Mesenchymal stem cell (in vitro differentiated cells and primary cell): ENCODE results near the gene HORMAD2.

ENCODE experiments used
- DNase-seq: peaks from one replicate; pipeline ENCODE4 v3.0.0-alpha.2; 2013
- H2AFZ ChIP-seq: one replicate; pipeline ENCODE4 v1.6.1; 2013; ENCODE audit warnings: low read depth, mild to moderate bottlenecking, control low read depth, inconsistent platforms, low read length, moderate library complexity
- H2AK5ac ChIP-seq: 2 replicates; pipeline ENCODE4 v1.6.1; 2013; ENCODE audit warnings: low read length, moderate library complexity, mild to moderate bottlenecking, inconsistent platforms; ENCODE audit not compliant: severe bottlenecking
- H2BK120ac ChIP-seq: one replicate; pipeline ENCODE4 v1.6.1; 2013; ENCODE audit warnings: low read depth, mild to moderate bottlenecking, inconsistent platforms, low read length, moderate library complexity
- H2BK12ac ChIP-seq, 2 experiments: one replicate each; pipeline ENCODE4 v1.6.1; 2013; ENCODE audit warnings: inconsistent platforms in 2 of 2, low read length in 2 of 2, mild to moderate bottlenecking in 2 of 2, moderate library complexity in 2 of 2, control low read depth in 1 of 2
- H2BK15ac ChIP-seq: one replicate; pipeline ENCODE4 v1.6.1; 2013; ENCODE audit warnings: mild to moderate bottlenecking, low read depth, inconsistent platforms; ENCODE audit not compliant: poor library complexity, severe bottlenecking
- H2BK5ac ChIP-seq: 2 replicates; pipeline ENCODE4 v1.6.1; 2013; ENCODE audit warnings: low read depth, mild to moderate bottlenecking, low read length, control low read depth, inconsistent platforms; ENCODE audit not compliant: poor library complexity, severe bottlenecking
- H3K14ac ChIP-seq, 2 experiments: one replicate each; pipeline ENCODE4 v1.6.1; 2013; ENCODE audit warnings: inconsistent platforms in 2 of 2, low read length in 2 of 2, control low read depth in 1 of 2, mild to moderate bottlenecking in 1 of 2, moderate library complexity in 1 of 2
- H3K18ac ChIP-seq, 2 experiments: one replicate each; pipeline ENCODE4 v1.6.1; 2013; ENCODE audit warnings: inconsistent platforms in 2 of 2, low read length in 2 of 2, control low read depth in 1 of 2, low read depth in 1 of 2, mild to moderate bottlenecking in 1 of 2
- H3K23ac ChIP-seq, 2 experiments: one replicate each; pipeline ENCODE4 v1.6.1; 2013; ENCODE audit warnings: inconsistent platforms in 2 of 2, low read length in 2 of 2, mild to moderate bottlenecking in 2 of 2, moderate library complexity in 2 of 2, control low read depth in 1 of 2
- H3K27ac ChIP-seq: 2 replicates; pipeline ENCODE4 v1.5.1; 2013; ENCODE audit warnings: mild to moderate bottlenecking, moderate library complexity, low read length, control low read depth, inconsistent platforms; ENCODE audit not compliant: poor library complexity, severe bottlenecking
- H3K27me3 ChIP-seq, 2 experiments: 2 replicates each; pipeline versions ENCODE4 v1.6.1 to v1.7.0; 2013; ENCODE audit warnings: low read length in 2 of 2, mild to moderate bottlenecking in 2 of 2, moderate library complexity in 2 of 2, control low read depth in 1 of 2, inconsistent platforms in 1 of 2; ENCODE audit not compliant: control insufficient read depth in 1 of 2, insufficient read depth in 1 of 2
- H3K36me3 ChIP-seq, 2 experiments: 2 replicates each; pipeline versions ENCODE4 v1.6.1 to v1.7.0; 2013; ENCODE audit warnings: low read length in 2 of 2, control low read depth in 1 of 2, inconsistent platforms in 1 of 2, low read depth in 1 of 2, mild to moderate bottlenecking in 1 of 2; ENCODE audit not compliant: insufficient read depth in 2 of 2, control insufficient read depth in 1 of 2
- H3K4ac ChIP-seq, 2 experiments: one replicate each; pipeline ENCODE4 v1.6.1; 2013; ENCODE audit warnings: inconsistent platforms in 2 of 2, low read length in 2 of 2, mild to moderate bottlenecking in 2 of 2, moderate library complexity in 2 of 2, control low read depth in 1 of 2, low read depth in 1 of 2
- H3K4me1 ChIP-seq: 2 replicates; pipeline ENCODE4 v1.6.1; 2013; ENCODE audit warnings: low read depth, low read length, control low read depth; ENCODE audit not compliant: control insufficient read depth, insufficient read depth
- H3K4me2 ChIP-seq: 2 replicates; pipeline ENCODE4 v1.6.1; 2013; ENCODE audit warnings: low read length, mild to moderate bottlenecking, inconsistent platforms; ENCODE audit not compliant: poor library complexity, severe bottlenecking
- H3K4me3 ChIP-seq, 2 experiments: 2 replicates each; pipeline versions ENCODE4 v1.5.1 to v1.7.0; 2013; ENCODE audit warnings: low read length in 2 of 2, mild to moderate bottlenecking in 2 of 2, control low read depth in 1 of 2, low read depth in 1 of 2; ENCODE audit not compliant: insufficient read depth in 1 of 2
- H3K79me1 ChIP-seq: replicated peaks from 2 replicates; pipeline ENCODE4 v1.6.1; 2013; ENCODE audit warnings: mild to moderate bottlenecking, control low read depth, low read length, inconsistent platforms; ENCODE audit not compliant: poor library complexity, severe bottlenecking
- H3K9ac ChIP-seq: 2 replicates; pipeline ENCODE4 v1.7.0; 2013; ENCODE audit warnings: mild to moderate bottlenecking, low read length, moderate library complexity
- H3K9me3 ChIP-seq: 2 replicates; pipeline ENCODE4 v1.7.0; 2013; ENCODE audit warnings: mild to moderate bottlenecking, low read length; ENCODE audit not compliant: control insufficient read depth
- H4K8ac ChIP-seq: one replicate; pipeline ENCODE4 v1.6.1; 2013; ENCODE audit warnings: inconsistent platforms, mild to moderate bottlenecking, low read length, moderate library complexity
- H4K91ac ChIP-seq: one replicate; pipeline ENCODE4 v1.6.1; 2013; ENCODE audit warnings: mild to moderate bottlenecking, low read length, inconsistent platforms
- WGBS: methylation state at CpG from one replicate; pipeline ENCODE4 v1.1.7; 2013; ENCODE audit warnings: mixed read lengths; 5-methylcytosine and 5-hydroxymethylcytosine counted together

The HORMAD2 gene

DNA sequence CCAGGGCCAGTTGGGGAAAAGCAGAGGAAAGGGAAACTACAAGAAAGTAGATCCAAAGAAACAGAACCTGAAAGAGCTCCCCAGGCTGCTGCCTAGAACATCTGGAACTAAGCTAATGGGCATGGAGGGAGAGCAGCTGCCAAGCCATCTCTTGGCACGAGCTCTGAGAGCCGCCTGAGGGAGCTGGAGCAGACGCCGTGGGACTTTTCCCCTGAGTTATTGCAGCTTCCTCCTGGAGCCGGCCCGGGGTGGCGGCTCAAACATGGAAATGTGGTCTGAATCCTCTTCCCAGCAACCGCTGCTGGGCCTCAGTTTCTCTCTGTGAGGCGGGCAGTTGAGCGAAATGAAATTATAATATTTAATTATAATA lies 124.5 kb downstream of the HORMAD2 start:
- Histone ChIP-seq H3K9ac (peak overlapping the region; percentile 85), H3K14ac (no peak overlapping the region), H3K27ac (peak overlapping the region; percentile 99), H2AK5ac (peak overlapping the region; percentile 98), H2BK15ac (no peak overlapping the region), H3K4me3 (no peak overlapping the region), H4K8ac (no peak overlapping the region), H3K9me3 (peaks cover 6% of the 10 kb centered on the region), H2BK120ac (peak overlapping the region; percentile 6), H2AFZ (no peak overlapping the region), H2BK12ac (peak overlapping the region; percentile 29 to 91), H3K23ac (no peak overlapping the region), H3K36me3 (no peaks in the 10 kb centered on the region), H3K27me3 (no peaks in the 10 kb centered on the region), H3K4me2 (no peak overlapping the region), H3K18ac (peak overlapping the region in 1 of 2 experiments; percentile 4), H3K4me1 (peaks cover 33% of the 10 kb centered on the region), H3K4ac (peak overlapping the region in 1 of 2 experiments; percentile 47), H3K79me1 (no peaks in the 10 kb centered on the region), H4K91ac (peak overlapping the region; percentile 25), H2BK5ac (peak overlapping the region; percentile 83)
- DNase-seq, result peak; percentile 47
- WGBS, result 92% methylated on average over 10 of the region's 10 CpGs

GRCh38 chr22:30205281-30206115 lies 125.2 kb downstream of the HORMAD2 start:
- no peaks in the 10 kb centered on the region for H3K27me3 ChIP-seq
- peak overlapping the region; percentile 98 for H2AK5ac ChIP-seq
- H3K9me3 ChIP-seq, result peaks cover 6% of the 10 kb centered on the region
- no peaks in the 10 kb centered on the region for H3K79me1 ChIP-seq
- peak overlapping the region; percentile 18 for H2BK15ac ChIP-seq
- peak overlapping the region; percentile 25 for H3K4me2 ChIP-seq
- peak overlapping the region; percentile 95 for H2BK5ac ChIP-seq
- H3K23ac ChIP-seq, result no peak overlapping the region
- H2BK120ac ChIP-seq, result peak overlapping the region; percentile 44
- peak overlapping the region; percentile 53 for H4K91ac ChIP-seq
- H3K4me1 ChIP-seq, result peaks cover 38% of the 10 kb centered on the region
- peak overlapping the region in 1 of 2 experiments; percentile 83 for H3K14ac ChIP-seq
- H3K4ac ChIP-seq, result peak overlapping the region; percentile 52 to 80
- H2BK12ac ChIP-seq, result peak overlapping the region; percentile 7 to 89
- peak overlapping the region; percentile 52 for H4K8ac ChIP-seq
- DNase-seq, result peak; percentile 99
- H2AFZ ChIP-seq, result no peak overlapping the region
- peak overlapping the region; percentile 85 for H3K9ac ChIP-seq
- H3K36me3 ChIP-seq, result no peaks in the 10 kb centered on the region
- H3K27ac ChIP-seq, result peak overlapping the region; percentile 99
- WGBS, result 46% methylated on average over 25 of the region's 25 CpGs
- H3K4me3 ChIP-seq, result peak overlapping the region in 1 of 2 experiments; percentile 21
- peak overlapping the region; percentile 70 to 91 for H3K18ac ChIP-seq

DNA sequence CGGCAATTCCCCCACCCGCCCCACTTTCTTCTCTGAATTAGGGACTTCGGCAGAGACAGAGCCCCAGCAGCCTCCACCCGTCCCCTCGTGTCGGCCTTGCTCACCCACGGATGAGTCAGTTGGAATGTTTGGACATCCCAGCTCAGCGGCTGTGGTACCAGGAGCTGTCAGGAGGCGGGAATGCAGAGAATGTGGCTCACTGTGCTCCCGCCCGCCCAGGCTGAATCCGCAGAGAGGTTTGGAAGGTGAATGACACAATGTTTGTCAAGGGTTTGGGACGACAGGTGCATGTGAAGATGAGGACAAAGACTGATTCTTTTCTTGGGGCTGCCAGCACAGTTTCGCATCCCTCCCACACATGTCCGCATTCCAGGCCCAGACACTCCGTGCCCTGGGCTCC lies 126.7 kb downstream of the HORMAD2 start:
- DNase-seq, result peak; percentile 96
- peak overlapping the region in 1 of 2 experiments; percentile 79 for H2BK12ac ChIP-seq
- H2AFZ ChIP-seq, result no peak overlapping the region
- peak overlapping the region; percentile 85 for H3K9ac ChIP-seq
- H2BK15ac ChIP-seq, result peak overlapping the region; percentile 52
- peaks cover 3% of the 10 kb centered on the region for H3K9me3 ChIP-seq
- H4K8ac ChIP-seq, result no peak overlapping the region
- no peaks in the 10 kb centered on the region for H3K27me3 ChIP-seq
- H3K14ac ChIP-seq, result no peak overlapping the region
- no peak overlapping the region for H3K23ac ChIP-seq
- peak overlapping the region; percentile 83 for H2BK120ac ChIP-seq
- peak overlapping the region; percentile 92 for H2BK5ac ChIP-seq
- H3K4me2 ChIP-seq, result no peak overlapping the region
- peak overlapping the region; percentile 1 to 65 for H3K18ac ChIP-seq
- no peak overlapping the region for H4K91ac ChIP-seq
- no peaks in the 10 kb centered on the region for H3K79me1 ChIP-seq
- peaks cover 46% of the 10 kb centered on the region for H3K4me1 ChIP-seq
- no peak overlapping the region for H3K4ac ChIP-seq
- H3K4me3 ChIP-seq, result no peak overlapping the region
- 2% methylated on average over 13 of the region's 16 CpGs for WGBS
- H2AK5ac ChIP-seq, result no peak overlapping the region
- no peaks in the 10 kb centered on the region for H3K36me3 ChIP-seq
- H3K27ac ChIP-seq, result peak overlapping the region; percentile 99
